CD14-positive monocyte (primary cell): ENCODE results near the gene AZIN2. TPM values are rescaled to one million over a fixed set of nuclear protein-coding genes. Genes with fewer than 3 reads are reported as not detected.
"Not testable (repeated sequence)": the region's sequence is repeated elsewhere in the genome, so short reads cannot be mapped to it uniquely, and the experiment has no call there.

ENCODE experiments used
- DNase-seq, 3 donors: peaks; one replicate each; pipeline ENCODE4 v3.0.0-alpha.2; 2011 to 2022
- H2AFZ ChIP-seq: 2 replicates; pipeline ENCODE4 v1.6.0; 2012; ENCODE audit warnings: mild to moderate bottlenecking, low read depth, low read length, inconsistent platforms; ENCODE audit not compliant: insufficient read depth, poor library complexity, severe bottlenecking
- H3K27ac ChIP-seq, 2 donors: 1 replicate in 1 of 2; 2 replicates in 1 of 2; pipeline ENCODE4 v1.5.1; 2012 to 2013; ENCODE audit warnings: low read length in 2 of 2, control low read depth in 1 of 2, inconsistent platforms in 1 of 2, low read depth in 1 of 2, mild to moderate bottlenecking in 1 of 2
- H3K27me3 ChIP-seq, 2 donors: one replicate each; pipeline versions ENCODE4 v1.6.0 to v1.6.1; 2011 to 2013; ENCODE audit warnings: low read length in 2 of 2; ENCODE audit not compliant: control insufficient read depth in 2 of 2, insufficient read depth in 2 of 2
- H3K36me3 ChIP-seq, 2 donors: replicated peaks in 1 of 2; 1 replicate in 1 of 2; 2 replicates in 1 of 2; pipeline versions ENCODE4 v1.5.1 to v1.6.1; 2012 to 2013; ENCODE audit warnings: low read length in 2 of 2, control low read depth in 1 of 2, inconsistent platforms in 1 of 2, mild to moderate bottlenecking in 1 of 2; ENCODE audit not compliant: insufficient read depth in 2 of 2, control insufficient read depth in 1 of 2
- H3K4me1 ChIP-seq, 2 donors: 1 replicate in 1 of 2; 2 replicates in 1 of 2; pipeline versions ENCODE4 v1.5.1 to v1.6.1; 2012 to 2013; ENCODE audit warnings: low read length in 2 of 2, control low read depth in 1 of 2, inconsistent platforms in 1 of 2, mild to moderate bottlenecking in 1 of 2, moderate library complexity in 1 of 2; ENCODE audit not compliant: insufficient read depth in 2 of 2, control insufficient read depth in 1 of 2
- H3K4me2 ChIP-seq: replicated peaks from 2 replicates; pipeline ENCODE3; 2012; ENCODE audit warnings: low read length, moderate library complexity, mild to moderate bottlenecking; ENCODE audit not compliant: poor library complexity, severe bottlenecking; ENCODE audit errors: extremely low read depth
- H3K4me3 ChIP-seq, 3 experiments: fragments of 200-600 bp in 1 of 3; sonication (generic) in 1 of 3; replicated peaks in 1 of 3; 1 replicate in 2 of 3; 2 replicates in 1 of 3; pipeline ENCODE4 v1.5.1; 2011 to 2013; ENCODE audit warnings: low read length in 3 of 3, mild to moderate bottlenecking in 3 of 3, control low read depth in 2 of 3, low read depth in 2 of 3, inconsistent platforms in 1 of 3, moderate library complexity in 1 of 3
- H3K79me2 ChIP-seq: 2 replicates; pipeline ENCODE4 v1.6.0; 2012; ENCODE audit warnings: mild to moderate bottlenecking, control low read depth, inconsistent platforms, low read length, moderate library complexity; ENCODE audit not compliant: insufficient read depth
- H3K9ac ChIP-seq: 2 replicates; pipeline ENCODE4 v1.6.0; 2017; ENCODE audit warnings: low read length, mild to moderate bottlenecking; ENCODE audit not compliant: insufficient read depth, poor library complexity, severe bottlenecking
- H3K9me3 ChIP-seq, 2 donors: replicated peaks in 1 of 2; 1 replicate in 1 of 2; 2 replicates in 1 of 2; pipeline versions ENCODE4 v1.5.1 to v1.6.1; 2012 to 2013; ENCODE audit warnings: low read length in 2 of 2, control low read depth in 1 of 2; ENCODE audit not compliant: control insufficient read depth in 1 of 2, insufficient read depth in 1 of 2
- H4K20me1 ChIP-seq: 2 replicates; pipeline ENCODE4 v1.6.0; 2012; ENCODE audit warnings: mild to moderate bottlenecking, low read length, control low read depth, moderate library complexity; ENCODE audit not compliant: insufficient read depth
- H3K27ac Mint-ChIP-seq, 7 donors: one replicate each; pipeline ENCODE4 v1.8.0; 2020; ENCODE audit warnings: mild to moderate bottlenecking in 7 of 7, mixed read lengths in 7 of 7, moderate library complexity in 6 of 7, inconsistent platforms in 2 of 7
- H3K27me3 Mint-ChIP-seq, 3 donors: one replicate each; pipeline ENCODE4 v1.8.0; 2021 to 2022; ENCODE audit warnings: low read depth in 3 of 3, mild to moderate bottlenecking in 3 of 3, mixed read lengths in 3 of 3, moderate library complexity in 3 of 3, inconsistent platforms in 1 of 3
- H3K36me3 Mint-ChIP-seq, 2 donors: one replicate each; pipeline ENCODE4 v1.8.0; 2020; ENCODE audit warnings: mixed read lengths in 2 of 2, inconsistent platforms in 1 of 2, mild to moderate bottlenecking in 1 of 2
- H3K4me1 Mint-ChIP-seq: one replicate; pipeline ENCODE4 v1.8.0; 2020; ENCODE audit warnings: mild to moderate bottlenecking, mixed read lengths
- H3K4me3 Mint-ChIP-seq, 2 donors: one replicate each; pipeline ENCODE4 v1.8.0; 2020; ENCODE audit warnings: mild to moderate bottlenecking in 2 of 2, mixed read lengths in 2 of 2, moderate library complexity in 1 of 2
- H3K9me3 Mint-ChIP-seq, 7 donors: one replicate each; pipeline ENCODE4 v1.8.0; 2020 to 2022; ENCODE audit warnings: mixed read lengths in 7 of 7, mild to moderate bottlenecking in 6 of 7, moderate library complexity in 6 of 7, inconsistent platforms in 2 of 7
- CTCF ChIP-seq: fragments of 200-600 bp; IDR thresholded peaks from one replicate; pipeline ENCODE4 v1.8.0; 2022; ENCODE audit warnings: antibody characterized with exemption, mild to moderate bottlenecking
- WGBS: methylation state at CpG from one replicate; pipeline ENCODE4 v1.1.5; 2013; ENCODE audit warnings: missing lambda C conversion rate; ENCODE audit not compliant: insufficient coverage; 5-methylcytosine and 5-hydroxymethylcytosine counted together
- intact Hi-C, 2 donors: fragments of 100-400 bp; cut with micrococcal nuclease; formaldehyde crosslinking; loops; one replicate each; pipeline versions ENCODE4 v1.15.0 to v1.15.1; 2023
- polyA plus RNA-seq, 3 donors: library from polyadenylated mRNA; depleted of rRNA in 1 of 3; unstranded in 2 of 3; stranded (reverse) in 1 of 3; fragments of 300-500 nt in 2 of 3; fragments of >200 nt in 1 of 3; fragmentation: Illumina TruSeq in 2 of 3; gene quantifications; 1 replicate in 2 of 3; 2 replicates in 1 of 3; pipeline ENCODE4 v1.2.3, GENCODE V29; 2012 to 2021

The AZIN2 gene
- polyA plus RNA-seq, 3 donors = 0.03 to 0.89 TPM; not detected in 1

DNA sequence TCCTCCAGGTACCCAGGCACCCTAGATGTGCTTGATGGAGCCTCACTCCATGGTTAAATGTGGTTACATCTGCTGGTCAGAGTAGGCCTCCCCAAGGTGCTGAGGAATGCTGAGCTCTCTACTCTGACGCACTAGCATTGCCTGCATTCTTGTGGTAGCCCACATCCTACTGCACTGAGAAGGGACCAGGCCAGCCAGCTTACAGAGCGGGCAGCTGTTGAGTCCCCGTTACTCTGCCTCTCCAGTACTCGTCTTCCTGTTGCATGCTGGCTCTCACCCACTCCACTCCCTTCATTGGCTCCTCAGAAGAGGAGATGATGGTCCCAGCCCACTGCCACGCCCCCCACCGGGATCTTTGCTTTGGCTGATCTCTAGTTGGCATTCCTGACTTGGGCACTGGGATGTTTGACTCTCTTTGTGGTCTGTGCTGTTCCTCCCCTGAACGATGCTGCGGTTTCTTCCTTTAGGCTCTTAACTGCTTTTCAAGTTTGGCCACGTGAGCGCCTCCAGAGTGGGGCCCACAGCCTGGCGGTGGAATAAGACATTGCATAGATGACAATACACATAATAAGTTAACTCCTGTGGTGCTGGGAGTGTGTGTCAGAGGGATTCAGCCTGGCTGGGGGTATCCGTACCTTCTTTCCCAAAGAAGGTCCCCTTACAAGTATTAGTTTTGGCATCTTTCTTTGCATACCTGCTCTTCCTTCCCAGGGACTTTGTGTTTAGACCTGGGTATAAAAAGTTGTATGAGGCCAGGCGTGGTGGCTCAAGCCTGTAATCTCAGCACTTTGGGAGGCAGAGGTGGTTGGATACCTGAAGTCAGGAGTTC lies 18.6 kb downstream of the AZIN2 start:
- Histone ChIP-seq H2AFZ (peak overlapping the region; percentile 68), H3K4me3 (no peak overlapping the region), H3K9ac (peak overlapping the region; percentile 12), H3K27ac (no peak overlapping the region), H3K9me3 (no peaks in the 10 kb centered on the region), H4K20me1 (no peaks in the 10 kb centered on the region), H3K4me2 (peak overlapping the region; percentile 34), H3K27me3 (no peaks in the 10 kb centered on the region), H3K79me2 (no peaks in the 10 kb centered on the region), H3K36me3 (no peaks in the 10 kb centered on the region), H3K4me1 (peaks cover 11 to 18% of the 10 kb centered on the region in 2 donors)
- Mint-ChIP-seq H3K4me3 (peak overlapping the region; percentile 1 to 53), H3K36me3 (no peaks in the 10 kb centered on the region), H3K27ac (peak overlapping the region in 6 of 7 donors; percentile 8 to 85 (median 34)), H3K4me1 (peaks cover 26% of the 10 kb centered on the region), H3K27me3 (peaks cover 2 to 6% (median 3%) of the 10 kb centered on the region in 3 donors), H3K9me3 (no peaks in the 10 kb centered on the region)
- intact Hi-C loops = loop anchor here in 1 of 2 donors (10.0 kb wide), 1 partner anchor 515 kb away; no protein-coding TSS in a partner anchor
- TF ChIP-seq CTCF = peak; percentile 37
- DNase-seq = peak in 1 of 3 donors; percentile 15
- WGBS = 17% methylated on average over 6 of the region's 13 CpGs

DNA sequence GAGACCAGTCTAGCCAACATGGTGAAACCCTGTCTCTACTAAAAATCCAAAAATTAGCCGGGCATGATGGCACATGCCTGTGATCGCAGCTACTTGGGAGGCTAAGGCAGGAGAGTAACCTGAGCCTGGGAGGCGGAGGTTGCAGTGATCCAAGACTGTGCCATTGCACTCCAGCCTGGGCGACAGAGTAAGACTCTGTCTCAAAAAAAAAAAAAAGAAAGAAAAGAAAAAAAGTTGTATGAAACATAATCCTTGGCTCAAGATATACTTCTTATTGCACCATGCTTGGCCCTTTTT lies 19.1 kb downstream of the AZIN2 start:
- H3K9me3 Mint-ChIP-seq, H3K36me3 Mint-ChIP-seq, H3K4me3 ChIP-seq, H3K27ac ChIP-seq, H3K4me2 ChIP-seq, DNase-seq, H3K9ac ChIP-seq, H3K9me3 ChIP-seq, H3K27me3 Mint-ChIP-seq, H3K27ac Mint-ChIP-seq, H3K79me2 ChIP-seq, H3K27me3 ChIP-seq, intact Hi-C loops, H3K36me3 ChIP-seq, H3K4me3 Mint-ChIP-seq, H2AFZ ChIP-seq, H4K20me1 ChIP-seq: not testable (repeated sequence)
- peaks cover 22% of the 10 kb centered on the region for H3K4me1 Mint-ChIP-seq
- 100% methylated on average over 3 of the region's 4 CpGs for WGBS
- peaks cover 11 to 18% of the 10 kb centered on the region in 2 donors for H3K4me1 ChIP-seq
